HFF-Myc (cell line): ENCODE data around the gene KLF1.

Source experiments
- DNase-seq: peaks from one replicate; pipeline ENCODE4 v3.0.0-alpha.2; 2011; ENCODE audit warnings: low read depth; ENCODE audit errors: extremely low read depth
- H3K4me3 ChIP-seq: replicated peaks from 2 replicates; pipeline ENCODE4 v1.5.1; 2011; ENCODE audit warnings: low read depth, mild to moderate bottlenecking, control low read depth, low read length
- CTCF ChIP-seq: IDR thresholded peaks from 2 replicates; pipeline ENCODE4 v1.5.1; 2012; ENCODE audit warnings: mild to moderate bottlenecking, low read depth, low read length, control low read depth; ENCODE audit errors: missing control alignments

KLF1 gene

GRCh38 chr19:12867120-12868099 is 19.6 kb downstream of the KLF1 start:
- H3K4me3 ChIP-seq: peak overlapping the region; percentile 30
- DNase-seq: no peak
- TF ChIP-seq CTCF: no peak

- DNase-seq: no peak
- TF ChIP-seq CTCF: no peak
- H3K4me3 ChIP-seq: no peak overlapping the region
Observed at GRCh38 chr19:12866416-12867119, 20.4 kb downstream of the KLF1 start.

- no peak for TF ChIP-seq CTCF
- H3K4me3 ChIP-seq: no peak overlapping the region
- no peak for DNase-seq
Observed at GRCh38 chr19:12865746-12866415, 21.1 kb downstream of the KLF1 start.

GRCh38 chr19:12864721-12865715 is 22.0 kb downstream of the KLF1 start:
- DNase-seq: no peak
- no peak for TF ChIP-seq CTCF
- H3K4me3 ChIP-seq: no peak overlapping the region

- no peak for DNase-seq
- no peak for TF ChIP-seq CTCF
- H3K4me3 ChIP-seq: no peak overlapping the region
Observed at GRCh38 chr19:12864143-12864542, 22.9 kb downstream of the KLF1 start.

GRCh38 chr19:12859546-12859945 is 27.5 kb downstream of the KLF1 start:
- no peak for TF ChIP-seq CTCF
- no peak for DNase-seq

More at GRCh38 chr19:12859546-12859945, 27.5 kb downstream of the KLF1 start:
- no peak overlapping the region for H3K4me3 ChIP-seq
